Smooth muscle cell (in vitro differentiated cells): ENCODE data around the gene FNIP2. TPM values are rescaled to one million over a fixed set of nuclear protein-coding genes. Genes with fewer than 3 reads are reported as not detected.

Source experiments
- DNase-seq: peaks from one replicate; lab custom pipeline; 2025; ENCODE audit not compliant: unreplicated experiment; lab: John Stamatoyannopoulos, UW
- H2AFZ ChIP-seq: fragments of 200-600 bp; sonication (generic); 2 replicates; pipeline ENCODE4 v1.6.0; 2016; ENCODE audit warnings: antibody characterized with exemption, low read depth, mild to moderate bottlenecking
- H3F3A ChIP-seq: fragments of 200-600 bp; sonication (generic); 2 replicates; pipeline ENCODE4 v1.6.0; 2017; ENCODE audit warnings: antibody characterized with exemption, low read depth
- H3K27ac ChIP-seq: fragments of 200-600 bp; sonication (generic); 2 replicates; pipeline ENCODE4 v1.5.1; 2016; ENCODE audit warnings: low read depth, mild to moderate bottlenecking
- H3K27me3 ChIP-seq: fragments of 200-600 bp; sonication (generic); 2 replicates; pipeline ENCODE4 v1.6.1; 2016; ENCODE audit warnings: low read depth, mild to moderate bottlenecking
- H3K36me3 ChIP-seq: fragments of 200-600 bp; sonication (generic); 2 replicates; pipeline ENCODE4 v1.5.1; 2016; ENCODE audit warnings: low read depth
- H3K4me1 ChIP-seq: fragments of 200-600 bp; sonication (generic); 2 replicates; pipeline ENCODE4 v1.5.1; 2016; ENCODE audit warnings: low read depth
- H3K4me2 ChIP-seq: fragments of 200-600 bp; sonication (generic); 2 replicates; pipeline ENCODE4 v1.6.0; 2016; ENCODE audit warnings: mild to moderate bottlenecking
- H3K4me3 ChIP-seq: fragments of 200-600 bp; sonication (generic); 2 replicates; pipeline ENCODE4 v1.5.1; 2016; ENCODE audit warnings: mild to moderate bottlenecking
- H3K79me2 ChIP-seq: fragments of 200-600 bp; sonication (generic); 2 replicates; pipeline ENCODE4 v1.6.0; 2016; ENCODE audit warnings: low read depth, mild to moderate bottlenecking
- H3K9ac ChIP-seq: fragments of 200-600 bp; sonication (generic); 2 replicates; pipeline ENCODE4 v1.6.0; 2016; ENCODE audit warnings: low read depth
- H3K9me3 ChIP-seq: fragments of 200-600 bp; sonication (generic); replicated peaks from 2 replicates; pipeline ENCODE4 v1.5.1; 2016; ENCODE audit warnings: low read depth
- H4K20me1 ChIP-seq: fragments of 200-600 bp; sonication (generic); 2 replicates; pipeline ENCODE4 v1.6.0; 2016; ENCODE audit warnings: low read depth
- WGBS: methylation state at CpG from one replicate; pipeline ENCODE4 v1.1.7; 2016; ENCODE audit warnings: low lambda C conversion rate; 5-methylcytosine and 5-hydroxymethylcytosine counted together
- polyA plus RNA-seq: library from polyadenylated mRNA; unstranded; fragments of >200 nt; fragmentation: Nextera tagmentation; extraction: Ambion mirVana; gene quantifications from 2 replicates; pipeline ENCODE4 v1.2.1, GENCODE V29; 2016
- total RNA-seq: library from RNA; depleted of rRNA; stranded (reverse); fragments of >200 nt; gene quantifications from 2 replicates; pipeline ENCODE4 v1.2.3, GENCODE V29; 2014
- TF ChIP-seq, protein P1 (sequence below): fragments of 200-600 bp; sonication (generic); IDR thresholded peaks from 2 replicates; pipeline ENCODE4 v1.5.1; 2017; ENCODE audit warnings: borderline replicate concordance, mild to moderate bottlenecking, antibody characterized with exemption; ENCODE audit not compliant: insufficient read depth, poor library complexity, severe bottlenecking

The FNIP2 gene
- total and polyA plus RNA-seq, 2 experiments from 2014 or later = 10.4 to 36.3 TPM

GRCh38 chr4:158845311-158846041, 76.7 kb downstream of the FNIP2 start:
- WGBS = 74% methylated on average over 4 of the region's 4 CpGs
- H3K4me2 ChIP-seq = no peak overlapping the region
- H3K4me1 ChIP-seq = no peaks in the 10 kb centered on the region
- TF ChIP-seq, protein P1, sequence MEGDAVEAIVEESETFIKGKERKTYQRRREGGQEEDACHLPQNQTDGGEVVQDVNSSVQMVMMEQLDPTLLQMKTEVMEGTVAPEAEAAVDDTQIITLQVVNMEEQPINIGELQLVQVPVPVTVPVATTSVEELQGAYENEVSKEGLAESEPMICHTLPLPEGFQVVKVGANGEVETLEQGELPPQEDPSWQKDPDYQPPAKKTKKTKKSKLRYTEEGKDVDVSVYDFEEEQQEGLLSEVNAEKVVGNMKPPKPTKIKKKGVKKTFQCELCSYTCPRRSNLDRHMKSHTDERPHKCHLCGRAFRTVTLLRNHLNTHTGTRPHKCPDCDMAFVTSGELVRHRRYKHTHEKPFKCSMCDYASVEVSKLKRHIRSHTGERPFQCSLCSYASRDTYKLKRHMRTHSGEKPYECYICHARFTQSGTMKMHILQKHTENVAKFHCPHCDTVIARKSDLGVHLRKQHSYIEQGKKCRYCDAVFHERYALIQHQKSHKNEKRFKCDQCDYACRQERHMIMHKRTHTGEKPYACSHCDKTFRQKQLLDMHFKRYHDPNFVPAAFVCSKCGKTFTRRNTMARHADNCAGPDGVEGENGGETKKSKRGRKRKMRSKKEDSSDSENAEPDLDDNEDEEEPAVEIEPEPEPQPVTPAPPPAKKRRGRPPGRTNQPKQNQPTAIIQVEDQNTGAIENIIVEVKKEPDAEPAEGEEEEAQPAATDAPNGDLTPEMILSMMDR = no peak
- H3K27ac ChIP-seq = no peak overlapping the region
- no peak overlapping the region for H3K4me3 ChIP-seq
- H2AFZ ChIP-seq = no peak overlapping the region
- DNase-seq = no peak
- no peaks in the 10 kb centered on the region for H3K9me3 ChIP-seq
- no peaks in the 10 kb centered on the region for H3K79me2 ChIP-seq
- H3F3A ChIP-seq = no peaks in the 10 kb centered on the region
- no peak overlapping the region for H3K9ac ChIP-seq
- H4K20me1 ChIP-seq = no peaks in the 10 kb centered on the region
- no peaks in the 10 kb centered on the region for H3K36me3 ChIP-seq
- H3K27me3 ChIP-seq = no peaks in the 10 kb centered on the region

DNA sequence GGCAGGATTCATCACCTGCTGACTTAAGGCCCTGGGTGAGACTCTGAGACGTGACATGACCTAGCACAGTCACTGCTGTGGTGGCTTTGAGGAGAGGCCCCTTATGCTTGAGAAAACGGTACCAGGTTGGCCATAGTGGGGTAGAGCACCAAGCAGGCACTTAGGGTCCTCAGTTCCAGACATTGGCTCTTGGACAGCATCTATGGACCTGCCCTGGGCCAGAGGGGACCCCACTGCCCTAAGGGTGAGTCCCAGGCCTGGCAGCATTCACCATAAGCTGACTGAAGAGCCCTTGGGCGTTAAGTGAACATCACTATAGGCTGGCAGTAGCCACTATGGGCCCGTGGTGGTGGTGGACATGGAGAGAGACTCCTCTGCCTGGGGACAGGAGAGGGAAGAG, 78.7 kb downstream of the FNIP2 start:
- no peak overlapping the region for H3K4me2 ChIP-seq
- H2AFZ ChIP-seq = no peak overlapping the region
- no peaks in the 10 kb centered on the region for H3F3A ChIP-seq
- H3K4me3 ChIP-seq = no peak overlapping the region
- H3K4me1 ChIP-seq = no peaks in the 10 kb centered on the region
- no peaks in the 10 kb centered on the region for H3K79me2 ChIP-seq
- no peaks in the 10 kb centered on the region for H4K20me1 ChIP-seq
- WGBS = 97% methylated on average over 4 of the region's 4 CpGs
- H3K36me3 ChIP-seq = no peaks in the 10 kb centered on the region
- no peak overlapping the region for H3K27ac ChIP-seq
- DNase-seq = no peak
- no peak overlapping the region for H3K9ac ChIP-seq
- no peaks in the 10 kb centered on the region for H3K9me3 ChIP-seq
- H3K27me3 ChIP-seq = no peaks in the 10 kb centered on the region
- TF ChIP-seq, protein P1 = no peak

DNA sequence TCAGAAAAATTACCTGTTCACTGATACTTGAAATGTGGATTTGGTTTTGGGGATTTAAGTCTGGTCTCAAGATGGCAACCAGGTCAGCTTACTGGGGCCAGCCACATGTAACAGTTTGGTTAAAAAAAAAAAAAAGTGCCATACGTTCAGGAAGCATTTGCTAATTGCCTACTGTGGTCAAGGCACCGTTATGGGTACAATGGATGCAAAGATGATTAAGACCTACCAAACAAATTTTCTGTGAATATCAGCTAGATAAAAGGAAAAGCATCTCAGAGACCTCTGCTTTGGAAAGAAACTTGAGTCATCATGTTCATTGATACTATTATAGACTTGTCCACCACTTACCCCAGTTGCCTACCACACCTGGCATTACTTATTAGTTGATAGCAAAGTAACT, 80.9 kb downstream of the FNIP2 start:
- H3K4me1 ChIP-seq = no peaks in the 10 kb centered on the region
- no peak overlapping the region for H2AFZ ChIP-seq
- H3K27ac ChIP-seq = no peak overlapping the region
- no peak overlapping the region for H3K9ac ChIP-seq
- no peaks in the 10 kb centered on the region for H4K20me1 ChIP-seq
- no peaks in the 10 kb centered on the region for H3K9me3 ChIP-seq
- 98% methylated on average over 2 of the region's 2 CpGs for WGBS
- H3F3A ChIP-seq = no peaks in the 10 kb centered on the region
- no peaks in the 10 kb centered on the region for H3K79me2 ChIP-seq
- no peak overlapping the region for H3K4me3 ChIP-seq
- no peak overlapping the region for H3K4me2 ChIP-seq
- TF ChIP-seq, protein P1 = no peak
- no peaks in the 10 kb centered on the region for H3K27me3 ChIP-seq
- no peaks in the 10 kb centered on the region for H3K36me3 ChIP-seq
- DNase-seq = no peak

GRCh38 chr4:158850371-158850770, 81.5 kb downstream of the FNIP2 start:
- no peak overlapping the region for H3K4me3 ChIP-seq
- no peak overlapping the region for H3K27ac ChIP-seq
- H3K27me3 ChIP-seq = no peaks in the 10 kb centered on the region
- no peak overlapping the region for H3K9ac ChIP-seq
- H3F3A ChIP-seq = no peaks in the 10 kb centered on the region
- no peaks in the 10 kb centered on the region for H3K9me3 ChIP-seq
- TF ChIP-seq, protein P1 = no peak
- H3K79me2 ChIP-seq = no peaks in the 10 kb centered on the region
- no peaks in the 10 kb centered on the region for H4K20me1 ChIP-seq
- no peak overlapping the region for H2AFZ ChIP-seq
- no peak for DNase-seq
- H3K36me3 ChIP-seq = no peaks in the 10 kb centered on the region
- H3K4me1 ChIP-seq = no peaks in the 10 kb centered on the region
- H3K4me2 ChIP-seq = no peak overlapping the region
